Measurements from ENCODE around the gene CTSW. TPM values are rescaled to one million over a fixed set of nuclear protein-coding genes. Genes with fewer than 3 reads are reported as not detected.
A peak's percentile ranks its signal among the peaks of the same experiment; 100 is the strongest.

Gene CTSW
- total RNA-seq, 4 donors from 2014 or later, result 1.5 to 3.1 TPM; not detected in 2

DNA sequence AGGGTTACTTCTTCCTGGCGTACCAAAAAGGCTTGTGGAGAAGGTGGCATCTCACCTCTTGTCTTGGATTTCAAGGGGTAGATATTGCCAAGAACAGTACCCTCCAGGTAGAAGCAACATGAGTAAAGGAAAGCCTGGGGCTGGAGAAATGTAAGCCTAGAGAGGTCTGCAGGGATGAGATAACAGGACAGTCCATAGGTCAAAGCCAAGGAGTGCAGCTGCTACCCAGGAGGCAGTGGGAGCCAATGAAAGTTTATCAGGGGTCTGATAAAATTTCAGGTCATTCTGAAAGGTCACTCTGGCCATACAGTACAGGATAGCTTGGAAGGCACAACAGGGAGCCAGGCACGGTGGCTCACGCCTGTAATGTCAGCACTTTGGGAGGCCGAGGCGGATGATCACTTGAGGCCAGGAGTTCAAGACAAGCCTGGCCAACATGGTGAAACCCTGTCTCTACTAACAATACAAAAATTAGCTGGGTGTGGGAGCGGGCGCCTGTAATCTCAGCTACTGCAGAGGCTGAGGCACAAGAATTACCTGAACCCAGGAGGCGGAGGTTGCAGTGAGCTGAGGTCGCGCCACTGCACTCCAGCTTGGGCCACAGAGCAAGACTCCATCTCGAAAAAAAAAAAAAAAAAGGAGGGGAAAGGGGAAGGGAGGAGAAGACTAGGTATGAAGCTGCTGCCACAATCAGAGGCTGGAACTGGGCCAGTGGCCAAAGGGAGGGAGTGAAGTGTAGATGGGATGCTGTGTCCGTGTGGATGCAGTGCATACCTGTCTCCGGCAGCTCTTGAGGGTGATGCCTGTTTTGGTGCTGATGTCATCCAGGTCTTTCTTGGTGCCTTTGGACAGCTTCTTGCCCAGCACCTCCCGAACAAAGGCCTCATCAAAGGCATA is 7.4 kb downstream of the CTSW start:
- peak overlapping the region in 2 of 4 donors; percentile 67 to 93 for H3K4me3 ChIP-seq

DNA sequence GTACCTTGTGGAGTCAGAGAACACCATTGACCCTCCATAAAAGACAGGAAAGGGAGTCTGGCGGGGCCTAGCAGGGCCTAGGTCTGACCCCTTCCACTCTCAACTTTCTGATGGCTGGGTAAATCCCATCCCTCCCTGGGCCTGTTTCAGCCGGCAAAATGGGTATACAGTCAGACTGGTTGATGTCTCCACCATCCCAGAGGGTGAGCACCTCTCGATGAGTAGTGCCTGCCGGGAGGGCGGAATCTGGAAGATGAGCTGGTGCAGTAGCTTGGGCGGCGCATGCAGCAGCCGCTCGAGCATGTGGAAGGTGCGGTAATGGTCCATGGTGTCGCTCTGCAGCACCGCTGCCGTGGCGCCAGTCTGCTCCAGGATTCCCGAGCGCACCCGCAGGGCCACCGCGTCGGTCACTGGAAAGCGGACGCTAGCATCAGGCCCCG is 8.1 kb downstream of the CTSW start:
- Histone ChIP-seq H3K9me3 (no peaks in the 10 kb centered on the region), H3K4me1 (peaks cover 0 to 61% (median 38%) of the 10 kb centered on the region in 4 donors), H3K27ac (peak overlapping the region; percentile 92 to 99 (median 95)), H3K4me3 (peak overlapping the region; percentile 56 to 93 (median 74)), H3K36me3 (peaks cover 0 to 42% (median 0%) of the 10 kb centered on the region in 3 donors), H3K27me3 (no peaks in the 10 kb centered on the region)
- no peak for TF ChIP-seq POLR2A (IDR thresholded peaks at IDR 0.05)
- no peak for TF ChIP-seq EP300 (IDR thresholded peaks at IDR 0.05)
- TF ChIP-seq, protein P1, sequence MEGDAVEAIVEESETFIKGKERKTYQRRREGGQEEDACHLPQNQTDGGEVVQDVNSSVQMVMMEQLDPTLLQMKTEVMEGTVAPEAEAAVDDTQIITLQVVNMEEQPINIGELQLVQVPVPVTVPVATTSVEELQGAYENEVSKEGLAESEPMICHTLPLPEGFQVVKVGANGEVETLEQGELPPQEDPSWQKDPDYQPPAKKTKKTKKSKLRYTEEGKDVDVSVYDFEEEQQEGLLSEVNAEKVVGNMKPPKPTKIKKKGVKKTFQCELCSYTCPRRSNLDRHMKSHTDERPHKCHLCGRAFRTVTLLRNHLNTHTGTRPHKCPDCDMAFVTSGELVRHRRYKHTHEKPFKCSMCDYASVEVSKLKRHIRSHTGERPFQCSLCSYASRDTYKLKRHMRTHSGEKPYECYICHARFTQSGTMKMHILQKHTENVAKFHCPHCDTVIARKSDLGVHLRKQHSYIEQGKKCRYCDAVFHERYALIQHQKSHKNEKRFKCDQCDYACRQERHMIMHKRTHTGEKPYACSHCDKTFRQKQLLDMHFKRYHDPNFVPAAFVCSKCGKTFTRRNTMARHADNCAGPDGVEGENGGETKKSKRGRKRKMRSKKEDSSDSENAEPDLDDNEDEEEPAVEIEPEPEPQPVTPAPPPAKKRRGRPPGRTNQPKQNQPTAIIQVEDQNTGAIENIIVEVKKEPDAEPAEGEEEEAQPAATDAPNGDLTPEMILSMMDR (IDR thresholded peaks at IDR 0.05), result no peak
- DNase-seq (ENCODE audit: low spot score in 2 of 2), result no peak
- WGBS, 2 donors, result 0 to 2% methylated on average over 23 of the region's 23 CpGs

More for the DNA sequence above, 7.4 kb downstream of the CTSW start:
- Histone ChIP-seq H3K9me3 (no peaks in the 10 kb centered on the region), H3K36me3 (peaks cover 0 to 49% (median 0%) of the 10 kb centered on the region in 3 donors), H3K27me3 (no peaks in the 10 kb centered on the region), H3K4me1 (peaks cover 0 to 55% (median 32%) of the 10 kb centered on the region in 4 donors), H3K27ac (peak overlapping the region in 3 of 4 donors; percentile 92 to 99 (median 98))
- 76 to 77% methylated on average over 14 of the region's 14 CpGs for WGBS, 2 donors
- TF ChIP-seq EP300 (IDR thresholded peaks at IDR 0.05) (no peak), POLR2A (IDR thresholded peaks at IDR 0.05) (no peak)
- DNase-seq (ENCODE audit: low spot score in 2 of 2), result no peak

DNA sequence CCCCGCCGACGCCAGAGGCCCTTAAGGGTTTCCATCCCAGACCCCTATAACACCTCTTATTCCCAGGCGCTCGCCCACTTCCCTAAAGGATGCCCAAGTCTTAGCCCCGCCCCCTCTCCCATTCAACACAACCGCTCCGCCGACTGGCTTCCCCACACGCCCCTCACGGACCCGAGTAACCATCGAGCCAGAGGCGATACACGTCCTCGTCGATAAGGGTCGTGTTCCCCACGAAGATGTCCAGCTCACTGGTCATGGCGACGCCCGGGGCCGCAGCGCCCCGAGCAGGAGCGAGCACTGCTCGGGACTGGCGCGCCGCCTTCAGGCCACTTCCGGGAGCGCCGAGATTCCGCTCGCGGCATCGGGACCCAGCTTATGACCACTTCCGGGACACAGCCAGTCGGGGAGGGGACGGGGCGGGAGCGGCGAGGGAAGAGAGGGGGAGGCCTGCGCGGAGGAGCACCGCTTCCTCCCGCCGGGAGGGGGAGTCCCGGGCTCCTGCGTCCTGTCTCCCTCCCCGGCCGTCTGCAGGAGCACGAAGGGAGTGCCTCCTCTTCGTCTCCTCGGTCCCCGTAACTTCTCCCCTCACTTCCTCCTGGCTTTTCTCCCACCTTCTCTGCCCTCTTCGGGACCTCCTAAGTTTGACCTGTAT is 8.7 kb downstream of the CTSW start, which contains the start of gene FIBP:
TSS of gene FIBP (minus strand) at position 309 of the 652 bp plus-strand sequence. CDS start at position 256, 53 bp downstream.
- Histone ChIP-seq H3K27me3 (no peaks in the 10 kb centered on the region), H3K9me3 (no peaks in the 10 kb centered on the region), H3K4me3 (peak within 1 kb of the TSS; percentile 56 to 93 (median 74)), H3K4me1 (peaks cover 0 to 67% (median 43%) of the 10 kb centered on the region in 4 donors), H3K36me3 (peaks cover 0 to 37% (median 0%) of the 10 kb centered on the region in 3 donors), H3K27ac (peak within 1 kb of the TSS; percentile 92 to 99 (median 95))
- TF ChIP-seq EP300 (IDR thresholded peaks at IDR 0.05), result peak; percentile 91 to 95
- peak; percentile 89 to 93 for TF ChIP-seq POLR2A (IDR thresholded peaks at IDR 0.05)
- TF ChIP-seq, protein P1 (IDR thresholded peaks at IDR 0.05), result peak; percentile 79 to 99 (median 98)
- WGBS, 2 donors, result 0 to 1% methylated on average over 31 to 52 of the region's 57 CpGs
- DNase-seq (ENCODE audit: low spot score in 2 of 2), result peak; percentile 94 to 96

DNA sequence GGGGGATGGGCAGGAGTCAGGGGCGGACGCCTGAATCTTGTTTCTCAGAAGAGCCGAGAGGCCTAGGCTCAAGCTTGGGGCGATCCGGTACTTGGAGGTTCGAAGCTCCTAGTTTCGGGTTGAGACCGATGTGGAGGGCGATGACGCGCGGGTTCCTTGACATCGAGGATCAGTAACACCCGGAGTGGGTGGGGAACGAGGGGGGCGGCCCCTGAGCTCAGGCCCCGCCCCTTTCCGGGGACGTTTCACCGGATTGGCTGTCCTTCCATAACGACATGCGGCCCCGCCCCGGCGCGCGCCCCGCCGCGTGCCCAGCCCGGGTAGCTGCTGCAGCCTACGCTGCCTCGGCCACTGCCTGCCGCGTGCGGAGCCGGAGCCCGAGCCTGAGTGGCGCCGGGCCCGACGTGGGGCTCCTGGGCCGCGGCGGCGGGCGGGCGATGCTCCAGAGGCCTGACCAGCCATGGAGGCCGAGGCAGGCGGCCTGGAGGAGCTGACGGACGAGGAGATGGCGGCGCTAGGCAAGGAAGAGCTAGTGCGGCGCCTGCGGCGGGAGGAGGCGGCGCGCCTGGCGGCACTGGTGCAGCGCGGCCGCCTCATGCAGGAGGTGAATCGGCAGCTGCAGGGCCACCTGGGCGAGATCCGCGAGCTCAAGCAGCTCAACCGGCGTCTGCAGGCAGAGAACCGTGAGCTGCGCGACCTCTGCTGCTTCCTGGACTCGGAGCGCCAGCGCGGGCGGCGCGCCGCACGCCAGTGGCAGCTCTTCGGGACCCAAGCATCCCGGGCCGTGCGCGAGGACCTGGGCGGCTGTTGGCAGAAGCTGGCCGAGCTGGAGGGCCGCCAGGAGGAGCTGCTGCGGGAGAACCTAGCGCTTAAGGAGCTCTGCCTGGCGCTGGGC is 10.9 kb downstream of the CTSW start, which contains the start of gene CCDC85B:
TSS of gene CCDC85B (plus strand) at position 350 of the 895 bp plus-strand sequence. CDS start at position 461, 111 bp downstream.
- WGBS, 2 donors, result 0 to 1% methylated on average over 37 to 48 of the region's 94 CpGs
- peak within 1 kb of the TSS; percentile 92 to 99 (median 95) for H3K27ac ChIP-seq
- no peaks in the 10 kb centered on the region for H3K27me3 ChIP-seq
- peak within 1 kb of the TSS; percentile 80 to 93 (median 91) for H3K4me3 ChIP-seq
- peaks cover 0 to 19% (median 0%) of the 10 kb centered on the region in 3 donors for H3K36me3 ChIP-seq
- H3K9me3 ChIP-seq, result no peaks in the 10 kb centered on the region
- TF ChIP-seq, protein P1 (IDR thresholded peaks at IDR 0.05), result peak in 2 of 5 experiments; percentile 55 to 72
- TF ChIP-seq EP300 (IDR thresholded peaks at IDR 0.05), result peak; percentile 64 to 96
- TF ChIP-seq POLR2A (IDR thresholded peaks at IDR 0.05), result peak; percentile 87 to 98
- peaks cover 0 to 70% (median 44%) of the 10 kb centered on the region in 4 donors for H3K4me1 ChIP-seq
- peak; percentile 98 to 99 for DNase-seq (ENCODE audit: low spot score in 2 of 2)
